IMR-90 (cell line): ENCODE measurements around the gene ZNF407. TPM values are rescaled to one million over a fixed set of nuclear protein-coding genes. Genes with fewer than 3 reads are reported as not detected.

Source experiments
- ATAC-seq: fragments of 200-7000 bp; cut with Tn5 transposase; 2 replicates; pipeline ENCODE4 v1.9.1; 2020; ENCODE audit warnings: low read depth, mild to moderate bottlenecking, moderate library complexity
- BruUV-seq: library from RNA; stranded (reverse); fragments of 400-500 nt; replicated peaks from 2 replicates; lab custom pipeline; 2021; lab: Mats Ljungman, UMichigan
- CTCF ChIA-PET: fragments of 300-600 bp; formaldehyde crosslinking; extraction: SDS; loops from one replicate; lab custom pipeline; 2021; ENCODE audit warnings: antibody characterized with exemption; lab: Yijun Ruan, JAX
- POLR2A ChIA-PET: fragments of 300-600 bp; sonication (Branson Sonifier 250); formaldehyde crosslinking; loops from one replicate; lab custom pipeline; 2022; ENCODE audit warnings: antibody characterized with exemption; ENCODE audit not compliant: unreplicated experiment; lab: Charles Lee
- DNase-seq: peaks from one replicate; pipeline ENCODE4 v3.0.0; 2013
- H2AFZ ChIP-seq: replicated peaks from 2 replicates; pipeline ENCODE3; 2013; ENCODE audit warnings: low read length, mild to moderate bottlenecking; ENCODE audit not compliant: poor library complexity
- H2AK5ac ChIP-seq: 2 replicates; pipeline ENCODE4 v1.6.1; 2013; ENCODE audit warnings: low read depth, low read length, inconsistent platforms
- H2AK9ac ChIP-seq: replicated peaks from 2 replicates; pipeline ENCODE3; 2013; ENCODE audit warnings: mild to moderate bottlenecking, low read depth, low read length, moderate library complexity; ENCODE audit not compliant: poor library complexity
- H2BK120ac ChIP-seq: 2 replicates; pipeline ENCODE4 v1.6.1; 2013; ENCODE audit warnings: low read depth, low read length, inconsistent platforms
- H2BK15ac ChIP-seq: 3 replicates; pipeline ENCODE4 v1.6.1; 2013; ENCODE audit warnings: low read depth, low read length, inconsistent platforms
- H2BK20ac ChIP-seq: 2 replicates; pipeline ENCODE4 v1.6.1; 2013; ENCODE audit warnings: low read depth, mild to moderate bottlenecking, inconsistent platforms, low read length, moderate library complexity
- H2BK5ac ChIP-seq: 2 replicates; pipeline ENCODE4 v1.6.1; 2013; ENCODE audit warnings: mild to moderate bottlenecking, low read depth, low read length, inconsistent platforms; ENCODE audit not compliant: poor library complexity, severe bottlenecking
- H3K14ac ChIP-seq: replicated peaks from 2 replicates; pipeline ENCODE4 v1.6.1; 2013; ENCODE audit warnings: low read depth, low read length, inconsistent platforms
- H3K18ac ChIP-seq: 2 replicates; pipeline ENCODE4 v1.6.1; 2013; ENCODE audit warnings: low read depth, low read length, control low read depth
- H3K23ac ChIP-seq: 2 replicates; pipeline ENCODE4 v1.6.1; 2013; ENCODE audit warnings: low read depth, low read length, inconsistent platforms
- H3K27ac ChIP-seq: 2 replicates; pipeline ENCODE4 v1.5.1; 2013; ENCODE audit warnings: mild to moderate bottlenecking, control low read depth, low read length; ENCODE audit not compliant: insufficient read depth
- H3K27me3 ChIP-seq: 2 replicates; pipeline ENCODE4 v1.6.1; 2013; ENCODE audit warnings: low read length; ENCODE audit not compliant: control insufficient read depth, insufficient read depth
- H3K36me3 ChIP-seq: 2 replicates; pipeline ENCODE4 v1.6.1; 2013; ENCODE audit warnings: low read length, mixed read lengths; ENCODE audit not compliant: control insufficient read depth, insufficient read depth
- H3K4ac ChIP-seq: 2 replicates; pipeline ENCODE4 v1.6.1; 2013; ENCODE audit warnings: low read depth, low read length, inconsistent platforms
- H3K4me1 ChIP-seq: 2 replicates; pipeline ENCODE4 v1.6.1; 2013; ENCODE audit warnings: low read length, mixed read lengths; ENCODE audit not compliant: control insufficient read depth, insufficient read depth
- H3K4me2 ChIP-seq: 2 replicates; pipeline ENCODE4 v1.6.1; 2013; ENCODE audit warnings: low read depth, mild to moderate bottlenecking, control low read depth, low read length, moderate library complexity
- H3K4me3 ChIP-seq: 2 replicates; pipeline ENCODE4 v1.5.1; 2013; ENCODE audit warnings: low read depth, mild to moderate bottlenecking, control low read depth, low read length, moderate library complexity; ENCODE audit not compliant: insufficient read depth
- H3K56ac ChIP-seq: 2 replicates; pipeline ENCODE4 v1.6.1; 2013; ENCODE audit warnings: low read length, inconsistent platforms; ENCODE audit not compliant: insufficient read depth; ENCODE audit errors: extremely low read depth
- H3K79me1 ChIP-seq, 2 experiments: 2 replicates each; pipeline ENCODE4 v1.6.1; 2013; ENCODE audit warnings: low read length in 2 of 2, inconsistent platforms in 1 of 2, low read depth in 1 of 2
- H3K9ac ChIP-seq: 2 replicates; pipeline ENCODE4 v1.6.1; 2013; ENCODE audit warnings: low read depth, low read length, control low read depth
- H3K9me1 ChIP-seq: 2 replicates; pipeline ENCODE4 v1.6.1; 2013; ENCODE audit warnings: low read length, inconsistent platforms; ENCODE audit not compliant: insufficient read depth
- H3K9me3 ChIP-seq: 2 replicates; pipeline ENCODE4 v1.6.1; 2013; ENCODE audit warnings: low read length; ENCODE audit not compliant: control insufficient read depth, insufficient read depth
- H4K20me1 ChIP-seq: 2 replicates; pipeline ENCODE4 v1.6.1; 2013; ENCODE audit warnings: low read length, inconsistent platforms; ENCODE audit not compliant: insufficient read depth
- H4K5ac ChIP-seq: 2 replicates; pipeline ENCODE4 v1.6.1; 2013; ENCODE audit warnings: mild to moderate bottlenecking, low read depth, low read length, control low read depth
- H4K8ac ChIP-seq, 2 experiments: 2 replicates each; pipeline ENCODE4 v1.6.1; 2013; ENCODE audit warnings: low read depth in 2 of 2, low read length in 2 of 2, control low read depth in 1 of 2, inconsistent platforms in 1 of 2
- H4K91ac ChIP-seq: 2 replicates; pipeline ENCODE4 v1.6.1; 2013; ENCODE audit warnings: low read depth, low read length, inconsistent platforms; ENCODE audit not compliant: insufficient read depth
- BHLHE40 ChIP-seq: fragments of 150-350 bp; IDR thresholded peaks from 2 replicates; pipeline ENCODE4 v1.6.1; 2016; ENCODE audit warnings: mild to moderate bottlenecking, low read depth, low read length
- CHD1 ChIP-seq: IDR thresholded peaks from 2 replicates; pipeline ENCODE4 v1.6.1; 2012; ENCODE audit warnings: low read depth, low read length, improper control_type of control experiment
- CTCF ChIP-seq: conservative IDR thresholded peaks from 2 replicates; pipeline ENCODE4 v1.5.1; 2012; ENCODE audit warnings: mild to moderate bottlenecking, low read depth, low read length, improper control_type of control experiment
- FOS ChIP-seq: fragments of 150-350 bp; IDR thresholded peaks from 2 replicates; pipeline ENCODE4 v1.6.1; 2016; ENCODE audit warnings: low read depth, low read length
- MAFK ChIP-seq: IDR thresholded peaks from 2 replicates; pipeline ENCODE4 v1.6.1; 2012; ENCODE audit warnings: low read depth, low read length, improper control_type of control experiment
- MAZ ChIP-seq: IDR thresholded peaks from 2 replicates; pipeline ENCODE4 v1.6.1; 2012; ENCODE audit warnings: low read depth, mild to moderate bottlenecking, low read length, improper control_type of control experiment, moderate library complexity, borderline replicate concordance
- MXI1 ChIP-seq: IDR thresholded peaks from 2 replicates; pipeline ENCODE4 v1.6.1; 2012; ENCODE audit warnings: low read depth, mild to moderate bottlenecking, low read length, moderate library complexity, borderline replicate concordance
- NFE2L2 ChIP-seq: fragments of 150-350 bp; IDR thresholded peaks from 2 replicates; pipeline ENCODE4 v1.6.1; 2016; ENCODE audit warnings: low read depth, mild to moderate bottlenecking, low read length
- POLR2A ChIP-seq: IDR thresholded peaks from 2 replicates; pipeline ENCODE4 v1.6.1; 2012; ENCODE audit warnings: mild to moderate bottlenecking, low read depth, low read length
- RAD21 ChIP-seq: IDR thresholded peaks from 2 replicates; pipeline ENCODE4 v1.6.1; 2012; ENCODE audit warnings: low read length, improper control_type of control experiment
- RCOR1 ChIP-seq: IDR thresholded peaks from 2 replicates; pipeline ENCODE4 v1.6.1; 2012; ENCODE audit warnings: mild to moderate bottlenecking, low read length, improper control_type of control experiment; ENCODE audit not compliant: insufficient replicate concordance
- RFX5 ChIP-seq: IDR thresholded peaks from 2 replicates; pipeline ENCODE4 v1.8.0; 2012; ENCODE audit warnings: low read depth, mild to moderate bottlenecking, low read length, moderate library complexity
- SMC3 ChIP-seq: fragments of 150-350 bp; IDR thresholded peaks from 2 replicates; pipeline ENCODE4 v1.6.1; 2016; ENCODE audit warnings: low read depth, mild to moderate bottlenecking, antibody characterized with exemption, low read length, moderate library complexity
- USF2 ChIP-seq: fragments of 150-350 bp; IDR thresholded peaks from 2 replicates; pipeline ENCODE4 v1.6.1; 2017; ENCODE audit warnings: mild to moderate bottlenecking, antibody characterized with exemption, low read length, low read depth
- WGBS, 2 experiments: methylation state at CpG; one replicate each; pipeline versions ENCODE4 v1.1.5 to v1.1.7; 2013; ENCODE audit warnings: missing lambda C conversion rate in 2 of 2; ENCODE audit not compliant: insufficient read length in 1 of 2; ENCODE audit errors: extremely low coverage in 2 of 2; 5-methylcytosine and 5-hydroxymethylcytosine counted together
- dilution Hi-C: fragments of 300-500 bp; cut with HindIII; formaldehyde crosslinking; loops from one replicate; pipeline ENCODE4 v1.14.3; 2018; ENCODE audit warnings: low sequenced_read_pairs; ENCODE audit not compliant: unreplicated experiment
- in situ Hi-C: fragments of 300-500 bp; cut with MboI; formaldehyde crosslinking; loops from 3 replicates; pipeline ENCODE4 v1.14.3; 2019; ENCODE audit warnings: low sequenced_read_pairs, inconsistent platforms, mixed read lengths
- intact Hi-C: fragments of 100-400 bp; cut with micrococcal nuclease; formaldehyde crosslinking; loops from 2 replicates; pipeline ENCODE4 v1.10.0; 2022
- polyA plus RNA-seq, 3 experiments: library from polyadenylated mRNA; depleted of rRNA; stranded (reverse); fragments of >200 nt; gene quantifications; 2 replicates each; pipeline ENCODE4 v1.2.3, GENCODE V29; 2012; ENCODE audit warnings: low replicate concordance in 1 of 3
- total RNA-seq: library from RNA; depleted of rRNA; stranded (reverse); fragments of >200 nt; gene quantifications from 2 replicates; pipeline ENCODE4 v1.2.3, GENCODE V29; 2012

The ZNF407 gene
- total and polyA plus RNA-seq, 2 of the 4 experiments (the other 2 are of a cell fraction): 3.1 to 20.1 TPM

GRCh38 chr18:74977041-74977440, 379.4 kb downstream of the ZNF407 start:
- no peak overlapping the region for H3K23ac ChIP-seq
- TF ChIP-seq MAZ: no peak
- TF ChIP-seq RCOR1: no peak
- no peak for TF ChIP-seq RAD21
- TF ChIP-seq SMC3: no peak
- no peak for TF ChIP-seq USF2
- no peak for TF ChIP-seq MAFK
- no peak for TF ChIP-seq RFX5
- no peak for TF ChIP-seq CHD1
- TF ChIP-seq POLR2A: no peak
- TF ChIP-seq MXI1: no peak
- no peak for TF ChIP-seq CTCF
- TF ChIP-seq BHLHE40: no peak
- no peak for TF ChIP-seq NFE2L2
- no peak for TF ChIP-seq FOS
- no peaks in the 10 kb centered on the region for H3K27me3 ChIP-seq
- H4K5ac ChIP-seq: no peak overlapping the region
- no peak overlapping the region for H2AK5ac ChIP-seq
- dilution Hi-C loops (no loop called here), in situ Hi-C loops (no loop called here), intact Hi-C loops (no loop called here)
- BruUV-seq: no TSS peak
- no peaks in the 10 kb centered on the region for H4K20me1 ChIP-seq
- no peak overlapping the region for H4K91ac ChIP-seq
- H2AK9ac ChIP-seq: peak overlapping the region; percentile 39
- ChIA-PET POLR2A (no interaction called here), CTCF (no interaction called here)
- peaks cover 4% of the 10 kb centered on the region for H3K9me1 ChIP-seq
- H3K18ac ChIP-seq: no peak overlapping the region
- H3K79me1 ChIP-seq: 0 out of 4 replicates have a peak, but pooled peaks cover 0 to 3% of the 10 kb centered on the region in 2 experiments
- no peaks in the 10 kb centered on the region for H3K9me3 ChIP-seq
- no peak overlapping the region for H3K9ac ChIP-seq
- no peak overlapping the region for H3K27ac ChIP-seq
- H2BK120ac ChIP-seq: no peak overlapping the region; the same call in 1 of the 2 replicates
- no peaks in the 10 kb centered on the region for H3K36me3 ChIP-seq
- H3K56ac ChIP-seq: no peak overlapping the region
- H4K8ac ChIP-seq: no peak overlapping the region
- no CpG with 5 or more reads among the region's 2 CpGs for WGBS, 2 experiments
- no peak overlapping the region for H3K4me2 ChIP-seq
- ATAC-seq (no peak), DNase-seq (peak; percentile 41)
- no peak overlapping the region for H2AFZ ChIP-seq
- H3K4me1 ChIP-seq: no peaks in the 10 kb centered on the region
- H2BK20ac ChIP-seq: peak overlapping the region; percentile 25; the same call in 1 of the 2 replicates
- H3K4ac ChIP-seq: no peak overlapping the region
- no peak overlapping the region for H2BK5ac ChIP-seq
- H3K14ac ChIP-seq: 0 out of 2 replicates have a peak overlapping the region, but pooled peaks have one; percentile 8
- H3K4me3 ChIP-seq: no peak overlapping the region
- no peak overlapping the region for H2BK15ac ChIP-seq
